IPS DF 4.7 (cell line): ENCODE results near the gene ST3GAL4.

Experiments used
- DNase-seq: peaks from one replicate; pipeline ENCODE4 v3.0.0-alpha.2; 2013; ENCODE audit warnings: low spot score; ENCODE audit errors: extremely low read depth

The ST3GAL4 gene

DNA sequence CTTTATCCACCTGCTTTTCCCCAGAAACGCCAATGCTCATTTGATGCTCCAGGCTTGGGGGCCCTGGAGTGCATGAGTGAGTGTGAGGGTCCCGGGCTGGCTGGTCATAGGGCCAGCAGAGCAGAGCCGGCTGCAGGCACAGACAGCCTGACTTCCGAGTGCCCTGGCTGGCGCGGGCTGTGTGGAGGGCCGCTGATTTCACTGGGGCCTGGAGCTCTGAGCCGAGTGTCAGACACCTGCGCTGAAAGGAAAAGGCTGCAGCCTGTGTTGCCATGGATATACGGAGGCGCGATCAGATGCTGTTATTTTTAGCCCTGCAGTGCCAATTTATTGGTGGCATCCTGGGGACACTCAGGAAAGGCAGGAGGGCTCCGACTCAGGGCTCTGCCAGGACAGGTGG, 87.6 kb downstream of the ST3GAL4 start:
- DNase-seq = no peak

DNA sequence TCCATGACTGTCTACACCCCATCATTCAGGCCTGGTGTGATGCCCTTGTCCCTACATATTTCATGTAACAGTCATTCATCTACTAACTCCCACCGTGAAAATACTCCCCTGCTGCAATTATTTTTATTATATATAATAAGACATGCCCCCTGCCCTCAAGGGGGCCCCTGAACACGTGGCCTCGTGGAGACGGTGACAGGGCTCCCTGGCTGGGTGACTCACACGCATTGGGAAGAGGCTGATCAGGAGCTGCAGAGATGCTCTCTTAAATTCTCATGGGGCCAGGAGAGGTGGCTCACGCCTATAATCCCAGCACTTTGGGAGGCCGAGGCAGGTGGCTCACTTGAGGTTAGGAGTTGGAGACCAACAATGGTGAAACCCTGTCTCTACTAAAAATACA, 88.6 kb downstream of the ST3GAL4 start:
- no peak for DNase-seq

GRCh38 chr11:126446581-126446980, 91.1 kb downstream of the ST3GAL4 start:
- DNase-seq = no peak

- no peak for DNase-seq
These were observed 94.7 kb downstream of the ST3GAL4 start for GRCh38 chr11:126450198-126450597.

DNA sequence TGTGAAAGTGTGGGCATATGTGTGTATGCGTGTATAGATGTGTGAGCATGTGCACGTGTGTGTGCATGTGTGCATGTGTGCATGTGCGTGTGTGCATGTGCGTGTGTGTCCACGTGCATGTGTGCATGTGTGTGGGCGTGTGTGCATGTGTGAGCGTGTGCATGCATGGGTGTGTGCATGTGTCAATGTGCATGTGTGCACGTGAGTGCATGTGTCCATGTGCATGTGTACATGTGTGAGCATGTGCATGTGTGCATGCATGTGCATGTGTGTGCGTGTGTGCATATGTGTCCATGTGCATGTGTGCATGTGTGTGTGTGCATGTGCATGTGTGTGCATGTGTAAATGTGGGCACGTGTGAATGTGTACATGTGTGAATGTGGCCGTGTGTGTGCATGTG, 95.3 kb downstream of the ST3GAL4 start:
- DNase-seq = no peak

GRCh38 chr11:126451211-126451802, 95.8 kb downstream of the ST3GAL4 start:
- DNase-seq = no peak

- no peak for DNase-seq
These were observed 97.0 kb downstream of the ST3GAL4 start for GRCh38 chr11:126452241-126453101.

DNA sequence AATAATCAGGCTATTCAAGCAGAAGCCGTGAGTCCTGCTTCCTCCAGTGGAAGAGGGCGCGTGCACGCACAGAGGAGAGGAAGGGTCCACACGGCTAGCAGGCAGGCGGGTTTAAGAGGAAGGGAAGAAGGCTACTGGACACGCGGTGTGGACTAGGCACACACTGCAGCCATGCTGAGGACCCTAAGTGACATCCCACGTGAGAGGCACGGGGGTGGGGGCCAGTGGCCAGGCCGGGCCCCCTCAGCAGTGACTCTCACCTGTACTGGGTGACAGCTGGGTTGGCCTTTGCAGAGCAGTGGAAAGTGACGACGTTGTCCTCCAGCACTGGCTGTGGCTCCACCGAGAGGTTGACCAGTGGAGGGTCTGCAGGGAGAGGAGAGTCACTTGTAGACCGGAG, 100.6 kb downstream of the ST3GAL4 start:
- no peak for DNase-seq

DNA sequence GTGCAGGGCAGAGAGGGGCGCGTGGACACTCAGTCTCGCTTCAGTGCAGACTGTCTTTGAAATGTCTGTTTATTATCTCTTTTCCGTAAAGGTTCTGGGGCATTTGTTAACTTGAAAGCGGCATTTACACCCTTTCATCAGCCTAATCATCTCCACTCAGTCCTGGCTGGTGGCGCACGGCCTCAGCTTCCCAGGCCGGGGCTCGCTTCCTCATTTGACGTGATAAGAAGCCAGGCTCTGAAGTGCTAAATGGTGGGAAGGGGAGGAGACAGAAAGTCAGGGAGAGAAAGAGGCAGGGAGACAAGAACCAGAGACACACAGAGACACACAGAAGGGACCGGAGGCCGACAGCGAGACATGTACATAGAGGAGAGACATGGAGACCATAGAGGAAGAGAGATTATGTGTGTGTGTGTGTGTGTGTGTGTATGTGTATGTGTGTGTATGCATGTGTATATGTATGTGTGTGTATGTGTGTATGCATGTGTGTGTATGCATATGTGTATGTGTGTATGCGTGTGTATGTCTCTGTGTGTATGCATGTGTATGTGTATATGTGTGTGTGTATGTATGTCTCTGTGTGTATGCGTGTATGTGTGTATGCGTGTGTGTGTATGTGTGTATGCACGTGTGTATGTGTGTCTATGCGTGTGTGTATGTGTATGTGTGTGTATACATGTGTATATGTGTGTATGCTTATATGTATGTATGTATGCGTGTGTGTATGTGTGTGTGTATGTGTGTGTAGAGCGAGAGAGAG, 101.5 kb downstream of the ST3GAL4 start:
- DNase-seq = no peak

DNA sequence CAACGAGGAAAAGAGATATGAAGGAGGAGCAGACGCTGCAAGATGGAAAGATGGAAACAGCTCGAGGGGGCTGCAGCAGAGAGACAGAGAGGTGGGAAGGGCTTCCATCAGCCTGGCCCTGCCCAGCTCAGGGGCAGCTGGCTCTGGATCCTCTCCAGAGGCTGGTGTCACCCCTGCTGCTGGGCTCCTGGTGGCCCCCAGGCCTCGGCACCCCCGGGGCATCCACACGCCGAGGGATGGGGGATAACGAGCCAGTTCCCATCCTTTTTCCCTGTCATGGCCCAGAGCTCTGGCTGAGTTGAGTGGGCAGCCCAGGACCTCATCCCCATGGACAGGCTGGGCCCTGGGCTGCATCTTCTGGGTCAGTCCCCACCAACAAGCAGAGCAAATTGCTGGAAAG, 102.3 kb downstream of the ST3GAL4 start:
- no peak for DNase-seq

DNA sequence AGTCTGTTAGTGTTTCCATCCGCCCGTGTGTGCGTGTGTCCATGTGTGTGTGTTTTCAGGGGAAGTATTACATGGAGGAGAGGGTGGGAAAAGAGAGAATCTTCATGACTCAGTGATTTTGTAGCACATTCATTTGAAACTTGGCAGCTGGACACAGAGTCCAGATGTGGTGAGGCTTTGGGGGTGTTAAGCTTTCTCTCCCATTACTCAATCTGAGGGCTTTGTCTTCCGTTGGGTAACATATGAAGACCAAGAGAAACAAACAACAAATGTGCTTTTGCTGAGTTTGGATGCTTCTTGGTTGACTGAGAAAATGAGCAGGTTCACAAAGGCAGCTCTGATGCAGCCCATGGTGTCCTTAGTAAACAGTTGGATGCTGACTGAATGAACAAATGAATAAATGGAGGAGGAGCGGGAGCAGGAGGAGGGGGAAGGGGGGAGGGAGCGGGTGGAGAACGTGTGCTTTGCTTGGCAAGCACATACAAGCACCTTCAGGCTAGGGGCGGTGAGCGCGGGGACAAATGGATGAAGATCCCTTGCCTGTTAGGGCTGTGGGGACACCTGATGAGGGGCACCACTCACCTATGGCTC, 104.3 kb downstream of the ST3GAL4 start:
- DNase-seq = no peak

DNA sequence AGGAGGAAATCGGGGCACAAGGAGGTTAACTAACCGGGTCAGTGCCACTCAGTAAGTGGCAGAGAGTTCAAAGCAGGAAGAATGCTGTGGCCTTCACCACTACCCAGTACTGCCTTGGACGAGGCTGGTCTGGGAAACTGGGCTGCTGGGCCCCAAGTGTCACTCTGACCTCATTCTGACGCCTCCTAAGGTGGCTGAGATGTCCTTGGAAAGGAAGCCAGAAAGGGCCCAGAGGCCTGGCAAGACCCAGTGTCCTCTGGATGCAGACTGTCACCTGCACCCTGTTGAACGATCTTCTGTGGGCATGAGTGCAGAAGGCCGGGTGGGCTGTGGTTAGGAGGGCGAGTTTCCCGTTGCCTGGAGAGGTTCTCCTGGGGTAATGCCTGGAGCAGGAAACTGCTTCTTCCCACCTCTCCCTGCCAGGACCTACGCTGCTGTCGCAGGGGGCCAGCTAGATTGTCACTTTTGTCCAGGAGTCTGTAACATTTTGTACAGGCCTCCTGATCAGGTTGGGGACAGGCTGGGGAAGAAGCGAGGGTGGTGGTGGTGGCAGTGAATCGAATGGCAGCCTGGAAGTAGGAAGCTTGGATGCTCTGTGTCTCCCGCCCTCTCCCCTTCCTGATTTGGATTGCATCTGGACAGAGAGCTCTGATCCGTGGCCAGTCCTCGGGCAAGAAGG, 105.1 kb downstream of the ST3GAL4 start:
- DNase-seq = no peak

- no peak for DNase-seq
These were observed 105.6 kb downstream of the ST3GAL4 start for GRCh38 chr11:126461096-126461440.

DNA sequence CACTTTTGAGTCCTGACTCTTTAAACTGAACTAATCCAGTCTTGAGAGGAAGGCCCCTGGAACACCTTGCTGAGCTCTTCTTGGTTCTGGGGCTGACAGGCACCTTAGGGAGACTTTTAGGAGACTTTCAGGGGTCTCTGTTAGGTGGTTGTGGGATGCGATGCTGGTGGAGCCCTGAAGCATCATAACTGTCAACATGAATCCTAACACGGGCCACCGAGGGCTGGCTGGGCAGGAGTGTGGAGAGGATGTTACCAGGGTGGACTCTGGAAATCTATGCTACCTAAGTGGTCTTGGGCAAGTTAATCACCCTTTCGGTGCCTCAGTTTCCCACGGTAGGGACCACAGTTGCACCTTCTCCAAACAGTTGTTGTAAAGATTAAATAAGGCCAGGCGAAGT, 106.5 kb downstream of the ST3GAL4 start:
- no peak for DNase-seq

- no peak for DNase-seq
These were observed 106.9 kb downstream of the ST3GAL4 start for GRCh38 chr11:126462422-126462821.
